Neural progenitor cell (in vitro differentiated cells): Measurements from ENCODE around the gene ISM2.

Source experiments
- CTCF ChIP-seq: fragments of 200-600 bp; sonication (generic); IDR thresholded peaks from 2 replicates; pipeline ENCODE4 v1.5.1; 2017; ENCODE audit warnings: antibody characterized with exemption, mild to moderate bottlenecking
- EZH2 ChIP-seq: fragments of 200-600 bp; sonication (generic); IDR thresholded peaks from 2 replicates; pipeline ENCODE4 v1.6.1; 2017; ENCODE audit warnings: antibody characterized with exemption, mild to moderate bottlenecking, moderate library complexity

- TF ChIP-seq EZH2 (no peak), CTCF (no peak)
Measured at GRCh38 chr14:77438596-77438995, 60.0 kb downstream of the ISM2 start.
